Sigmoid colon (tissue), 7 donors: ENCODE data around the gene TPP2. TPM values are rescaled to one million over a fixed set of nuclear protein-coding genes. Genes with fewer than 3 reads are reported as not detected.

ENCODE experiments used
- DNase-seq: peaks from one replicate; pipeline ENCODE4 v3.0.0-alpha.2; 2019
- H3K27ac ChIP-seq, 4 donors: fragments of 200-600 bp; sonication (generic); one replicate each; pipeline ENCODE4 v1.5.1; 2016 to 2019; ENCODE audit warnings: mild to moderate bottlenecking in 1 of 4
- H3K27me3 ChIP-seq, 3 donors: fragments of 200-600 bp; sonication (generic); one replicate each; pipeline ENCODE4 v1.5.1; 2019; ENCODE audit warnings: mild to moderate bottlenecking in 1 of 3
- H3K36me3 ChIP-seq, 4 donors: fragments of 200-600 bp; sonication (generic); one replicate each; pipeline ENCODE4 v1.5.1; 2016 to 2019
- H3K4me1 ChIP-seq, 4 donors: fragments of 200-600 bp; sonication (generic); one replicate each; pipeline ENCODE4 v1.5.1; 2017 to 2019
- H3K4me3 ChIP-seq, 4 donors: fragments of 200-600 bp; sonication (generic); one replicate each; pipeline ENCODE4 v1.5.1; 2017 to 2019; ENCODE audit warnings: mild to moderate bottlenecking in 2 of 4, moderate library complexity in 1 of 4
- H3K9me3 ChIP-seq, 4 donors: fragments of 200-600 bp in 3 of 4; sonication (generic) in 3 of 4; one replicate each; pipeline versions ENCODE4 v1.5.1 to v1.6.1; 2013 to 2019
- EP300 ChIP-seq, 4 donors: sonication (generic); formaldehyde crosslinking; IDR thresholded peaks; one replicate each; pipeline ENCODE4 v1.6.1; 2017; ENCODE audit warnings: antibody characterized with exemption in 4 of 4
- POLR2A ChIP-seq, 2 donors: fragments of 450-650 bp; IDR thresholded peaks; one replicate each; pipeline ENCODE4 v1.6.1; 2016; ENCODE audit warnings: antibody characterized with exemption in 2 of 2, mild to moderate bottlenecking in 2 of 2, moderate library complexity in 2 of 2
- POLR2AphosphoS5 ChIP-seq, 4 donors: sonication (generic); formaldehyde crosslinking; IDR thresholded peaks; one replicate each; pipeline ENCODE4 v1.6.1; 2017; ENCODE audit warnings: antibody characterized with exemption in 4 of 4
- WGBS, 2 donors: extraction: QIAGEN DNeasy Blood & Tissue Kit; methylation state at CpG; one replicate each; pipeline ENCODE4 v1.1.7; 2013; 5-methylcytosine and 5-hydroxymethylcytosine counted together
- intact Hi-C: fragments of 100-400 bp; cut with DNase I; formaldehyde crosslinking; loops from one replicate; pipeline ENCODE4 v1.15.1; 2023
- polyA plus RNA-seq, 3 donors: library from polyadenylated mRNA; stranded (reverse); fragments of 200-250 nt; gene quantifications; one replicate each; pipeline ENCODE4 v1.2.3, GENCODE V29; 2013
- total RNA-seq, 4 donors: library from RNA; depleted of rRNA; stranded (reverse); fragments of >200 nt; gene quantifications; one replicate each; pipeline ENCODE4 v1.1.0, GENCODE V29; 2016
- TF ChIP-seq, protein P1 (sequence below), 4 experiments: fragments of 450-650 bp in 3 of 4; fragments of 200-600 bp in 1 of 4; IDR thresholded peaks; one replicate each; pipeline ENCODE4 v1.5.1; 2016 to 2019; ENCODE audit warnings: antibody characterized with exemption in 4 of 4, mild to moderate bottlenecking in 3 of 4, moderate library complexity in 2 of 4
- donor health status: healthy with polysubstance abuse.
- donor health status: Bipolar disorder and iron deficiency.
- donor health status: healthy.

TPP2 gene
- total and polyA plus RNA-seq, 7 donors: 11.4 to 54.2 (median 33.0) TPM

- Histone ChIP-seq H3K27ac (peak overlapping the region in 1 of 4 donors; percentile 45), H3K27me3 (no peaks in the 10 kb centered on the region), H3K4me1 (peaks cover 0 to 13% (median 7%) of the 10 kb centered on the region in 4 donors), H3K36me3 (no peaks in the 10 kb centered on the region), H3K9me3 (no peaks in the 10 kb centered on the region), H3K4me3 (no peak overlapping the region)
- no peak for DNase-seq
- TF ChIP-seq EP300 (IDR thresholded peaks at IDR 0.05) (no peak), POLR2A (IDR thresholded peaks at IDR 0.05) (no peak), POLR2AphosphoS5 (IDR thresholded peaks at IDR 0.05) (no peak)
- TF ChIP-seq, protein P1, sequence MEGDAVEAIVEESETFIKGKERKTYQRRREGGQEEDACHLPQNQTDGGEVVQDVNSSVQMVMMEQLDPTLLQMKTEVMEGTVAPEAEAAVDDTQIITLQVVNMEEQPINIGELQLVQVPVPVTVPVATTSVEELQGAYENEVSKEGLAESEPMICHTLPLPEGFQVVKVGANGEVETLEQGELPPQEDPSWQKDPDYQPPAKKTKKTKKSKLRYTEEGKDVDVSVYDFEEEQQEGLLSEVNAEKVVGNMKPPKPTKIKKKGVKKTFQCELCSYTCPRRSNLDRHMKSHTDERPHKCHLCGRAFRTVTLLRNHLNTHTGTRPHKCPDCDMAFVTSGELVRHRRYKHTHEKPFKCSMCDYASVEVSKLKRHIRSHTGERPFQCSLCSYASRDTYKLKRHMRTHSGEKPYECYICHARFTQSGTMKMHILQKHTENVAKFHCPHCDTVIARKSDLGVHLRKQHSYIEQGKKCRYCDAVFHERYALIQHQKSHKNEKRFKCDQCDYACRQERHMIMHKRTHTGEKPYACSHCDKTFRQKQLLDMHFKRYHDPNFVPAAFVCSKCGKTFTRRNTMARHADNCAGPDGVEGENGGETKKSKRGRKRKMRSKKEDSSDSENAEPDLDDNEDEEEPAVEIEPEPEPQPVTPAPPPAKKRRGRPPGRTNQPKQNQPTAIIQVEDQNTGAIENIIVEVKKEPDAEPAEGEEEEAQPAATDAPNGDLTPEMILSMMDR (IDR thresholded peaks at IDR 0.05): no peak
- 77 to 80% methylated on average over 14 of the region's 14 CpGs for WGBS, 2 donors
- intact Hi-C loops: no loop called here
Observed at GRCh38 chr13:102700088-102701031, 103.6 kb downstream of the TPP2 start.

DNA sequence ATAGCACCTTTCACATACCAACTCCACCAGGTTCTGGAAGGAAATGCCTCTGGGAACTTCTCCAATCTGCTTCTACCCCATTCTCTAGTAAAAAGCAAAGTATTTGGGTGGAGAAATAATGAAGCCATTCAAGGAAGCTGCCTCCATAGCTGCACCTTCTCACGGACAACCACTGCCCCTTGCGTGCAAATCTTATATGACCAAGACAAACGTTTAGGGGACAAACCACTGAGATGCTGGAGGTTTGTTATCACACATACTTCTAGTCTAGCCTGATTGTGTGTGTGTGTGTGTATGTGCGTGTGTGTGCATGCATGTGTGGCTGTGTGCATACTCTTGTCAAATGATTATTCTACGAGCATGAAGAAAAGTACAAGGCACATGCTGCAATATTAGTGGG, 104.5 kb downstream of the TPP2 start:
- DNase-seq: no peak
- no peak for TF ChIP-seq EP300 (IDR thresholded peaks at IDR 0.05)
- TF ChIP-seq POLR2AphosphoS5 (IDR thresholded peaks at IDR 0.05): no peak
- TF ChIP-seq POLR2A (IDR thresholded peaks at IDR 0.05): no peak
- TF ChIP-seq, protein P1 (IDR thresholded peaks at IDR 0.05): no peak
- Histone ChIP-seq H3K4me3 (no peak overlapping the region), H3K9me3 (no peaks in the 10 kb centered on the region), H3K27me3 (no peaks in the 10 kb centered on the region), H3K36me3 (no peaks in the 10 kb centered on the region), H3K27ac (peak overlapping the region in 1 of 4 donors; percentile 45), H3K4me1 (peaks cover 0 to 13% (median 7%) of the 10 kb centered on the region in 4 donors)
- intact Hi-C loops: no loop called here
- 84 to 92% methylated on average over 5 of the region's 5 CpGs for WGBS, 2 donors

- DNase-seq: no peak
- Histone ChIP-seq H3K27ac (no peak overlapping the region), H3K4me3 (no peak overlapping the region), H3K36me3 (no peaks in the 10 kb centered on the region), H3K4me1 (peaks cover 0 to 17% (median 7%) of the 10 kb centered on the region in 4 donors), H3K9me3 (no peaks in the 10 kb centered on the region), H3K27me3 (no peaks in the 10 kb centered on the region)
- 68 to 72% methylated on average over 8 of the region's 8 CpGs for WGBS, 2 donors
- TF ChIP-seq, protein P1 (IDR thresholded peaks at IDR 0.05): no peak
- TF ChIP-seq POLR2AphosphoS5 (IDR thresholded peaks at IDR 0.05): no peak
- intact Hi-C loops: no loop called here
Observed at GRCh38 chr13:102702965-102703725, 106.4 kb downstream of the TPP2 start.

DNA sequence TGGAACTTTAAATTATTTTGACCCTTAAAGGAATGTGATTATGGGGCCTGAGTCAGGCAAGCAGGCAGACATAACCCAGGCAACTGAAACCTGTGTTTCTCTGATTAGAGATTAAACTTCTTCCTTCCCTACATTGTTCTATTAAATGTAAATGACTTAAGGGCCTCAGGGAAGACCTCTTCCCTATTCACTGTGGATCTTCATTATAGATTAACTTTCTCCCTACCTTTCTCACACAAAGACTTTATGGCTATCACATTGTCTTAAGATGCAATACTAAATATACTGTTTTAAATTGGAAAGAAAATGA, 106.9 kb downstream of the TPP2 start:
- Histone ChIP-seq H3K36me3 (no peaks in the 10 kb centered on the region), H3K27me3 (no peaks in the 10 kb centered on the region), H3K27ac (no peak overlapping the region), H3K4me1 (peaks cover 0 to 17% (median 7%) of the 10 kb centered on the region in 4 donors), H3K4me3 (no peak overlapping the region), H3K9me3 (no peaks in the 10 kb centered on the region)
- DNase-seq: no peak
- intact Hi-C loops: no loop called here
- TF ChIP-seq EP300 (IDR thresholded peaks at IDR 0.05): no peak
- TF ChIP-seq, protein P1 (IDR thresholded peaks at IDR 0.05): no peak
- no peak for TF ChIP-seq POLR2A (IDR thresholded peaks at IDR 0.05)
- no peak for TF ChIP-seq POLR2AphosphoS5 (IDR thresholded peaks at IDR 0.05)
